HepG2 (cell line): ENCODE results near the gene SP5. TPM values are rescaled to one million over a fixed set of nuclear protein-coding genes. Genes with fewer than 3 reads are reported as not detected.
A peak's percentile ranks its signal among the peaks of the same experiment; 100 is the strongest.

Experiments used
- EED ChIP-seq: sonication (generic); formaldehyde crosslinking; IDR thresholded peaks from 2 replicates; pipeline ENCODE4 v1.5.0; 2020; ENCODE audit warnings: mild to moderate bottlenecking, missing genetic modification reagents
- EP300 ChIP-seq, 3 experiments: sonication (generic) in 1 of 3; formaldehyde crosslinking in 1 of 3; IDR thresholded peaks; 2 replicates each; pipeline versions ENCODE4 v1.5.1 to v1.6.1; 2011 to 2020; ENCODE audit warnings: low read depth in 2 of 3, low read length in 2 of 3, borderline replicate concordance in 1 of 3, improper control_type of control experiment in 1 of 3, mild to moderate bottlenecking in 1 of 3, missing genetic modification reagents in 1 of 3, moderate library complexity in 1 of 3
- ESRRA ChIP-seq: sonication (generic); formaldehyde crosslinking; IDR thresholded peaks from 2 replicates; pipeline ENCODE4 v1.5.1; 2020; ENCODE audit warnings: mild to moderate bottlenecking, low read depth, missing genetic modification reagents
- FOXA1 ChIP-seq, 2 experiments: fragments of 450-650 bp in 1 of 2; sonication (generic) in 1 of 2; formaldehyde crosslinking in 1 of 2; IDR thresholded peaks; 2 replicates each; pipeline versions ENCODE4 v1.4.0 to v1.6.1; 2016 to 2020; ENCODE audit warnings: missing genetic modification reagents in 1 of 2
- FOXP1 ChIP-seq, 2 experiments: fragments of 450-650 bp in 1 of 2; IDR thresholded peaks; 2 replicates each; pipeline ENCODE4 v1.6.1; 2017 to 2018; ENCODE audit warnings: antibody characterized with exemption in 1 of 2
- FUBP1 ChIP-seq: sonication (generic); formaldehyde crosslinking; IDR thresholded peaks from 2 replicates; pipeline ENCODE4 v1.5.1; 2020; ENCODE audit warnings: missing genetic modification reagents, mild to moderate bottlenecking, borderline replicate concordance
- MLX ChIP-seq: IDR thresholded peaks from 2 replicates; pipeline ENCODE4 v1.6.1; 2016
- MZF1 ChIP-seq: sonication (generic); formaldehyde crosslinking; IDR thresholded peaks from 2 replicates; pipeline ENCODE4 v1.8.1; 2023; ENCODE audit warnings: mild to moderate bottlenecking, missing genetic modification reagents, borderline replicate concordance
- NR1H2 ChIP-seq: sonication (generic); formaldehyde crosslinking; IDR thresholded peaks from 2 replicates; pipeline ENCODE4 v1.8.1; 2022; ENCODE audit warnings: low read depth, missing genetic modification reagents, borderline replicate concordance
- PHB2 ChIP-seq: fragments of 450-650 bp; IDR thresholded peaks from 2 replicates; pipeline ENCODE4 v1.6.1; 2018; ENCODE audit not compliant: partially characterized antibody
- PHF21A ChIP-seq: sonication (generic); formaldehyde crosslinking; IDR thresholded peaks from 2 replicates; pipeline ENCODE4 v1.5.0; 2020; ENCODE audit warnings: mild to moderate bottlenecking, missing genetic modification reagents
- PITX1 ChIP-seq: sonication (generic); formaldehyde crosslinking; IDR thresholded peaks from 2 replicates; pipeline ENCODE4 v1.5.1; 2020; ENCODE audit warnings: mild to moderate bottlenecking, missing genetic modification reagents
- SRF ChIP-seq: IDR thresholded peaks from 2 replicates; pipeline ENCODE4 v1.6.1; 2011; ENCODE audit warnings: mild to moderate bottlenecking, low read depth, low read length, moderate library complexity
- STAT5B ChIP-seq: sonication (generic); formaldehyde crosslinking; IDR thresholded peaks from 2 replicates; pipeline ENCODE4 v1.4.0; 2020; ENCODE audit warnings: missing genetic modification reagents
- TCF7L2 ChIP-seq: IDR thresholded peaks from 2 replicates; pipeline ENCODE4 v1.6.1; 2011; ENCODE audit warnings: mild to moderate bottlenecking, low read depth, low read length, moderate library complexity
- TSC22D2 ChIP-seq: sonication (generic); formaldehyde crosslinking; IDR thresholded peaks from 2 replicates; pipeline ENCODE4 v1.5.1; 2020; ENCODE audit warnings: missing genetic modification reagents, mild to moderate bottlenecking, borderline replicate concordance
- ZBTB39 ChIP-seq: sonication (generic); formaldehyde crosslinking; IDR thresholded peaks from 2 replicates; pipeline ENCODE4 v1.5.0; 2020; ENCODE audit warnings: missing genetic modification reagents
- ZBTB43 ChIP-seq: sonication (generic); formaldehyde crosslinking; conservative IDR thresholded peaks from 2 replicates; pipeline ENCODE4 v1.4.0; 2020; ENCODE audit warnings: missing genetic modification reagents
- ZIK1 ChIP-seq: sonication (generic); formaldehyde crosslinking; IDR thresholded peaks from 2 replicates; pipeline ENCODE4 v1.5.0; 2020; ENCODE audit warnings: mild to moderate bottlenecking, low read depth, missing genetic modification reagents, borderline replicate concordance
- ZMAT3 ChIP-seq: sonication (generic); formaldehyde crosslinking; conservative IDR thresholded peaks from 2 replicates; pipeline ENCODE4 v1.7.0; 2021; ENCODE audit warnings: missing genetic modification reagents
- ZNF101 ChIP-seq: sonication (generic); formaldehyde crosslinking; IDR thresholded peaks from 2 replicates; pipeline ENCODE4 v1.4.0; 2020; ENCODE audit warnings: mild to moderate bottlenecking, low read depth, missing genetic modification reagents, borderline replicate concordance
- ZNF605 ChIP-seq: sonication (generic); formaldehyde crosslinking; IDR thresholded peaks from 2 replicates; pipeline ENCODE4 v1.8.0; 2022; ENCODE audit warnings: mild to moderate bottlenecking, missing genetic modification reagents
- ZNF615 ChIP-seq: sonication (generic); formaldehyde crosslinking; IDR thresholded peaks from 2 replicates; pipeline ENCODE4 v1.5.0; 2020; ENCODE audit warnings: mild to moderate bottlenecking, missing genetic modification reagents, borderline replicate concordance
- ZNF652 ChIP-seq: IDR thresholded peaks from 2 replicates; pipeline ENCODE4 v1.6.1; 2016; ENCODE audit warnings: low read depth, borderline replicate concordance
- ZNF777 ChIP-seq: sonication (generic); formaldehyde crosslinking; IDR thresholded peaks from 2 replicates; pipeline ENCODE4 v1.4.0; 2020; ENCODE audit warnings: missing genetic modification reagents
- polyA plus RNA-seq, 8 experiments: library from polyadenylated mRNA; depleted of rRNA in 3 of 8; stranded (reverse) in 7 of 8; unstranded in 1 of 8; fragments of >200 nt; fragmentation: Illumina TruSeq in 4 of 8; extraction: Trizol in 4 of 8; gene quantifications; 2 replicates each; pipeline versions ENCODE4 v1.2.1 to v1.2.3, GENCODE V29; 2011 to 2016; ENCODE audit warnings: low read depth in 4 of 8, missing spikeins in 1 of 8, mixed read lengths in 1 of 8; ENCODE audit not compliant: insufficient read depth in 1 of 8
- total RNA-seq, 5 experiments: library from RNA; depleted of rRNA; stranded (reverse); fragments of >200 nt; fragmentation: Illumina TruSeq; extraction: Trizol; gene quantifications; 2 replicates each; pipeline ENCODE4 v1.2.3, GENCODE V29; 2016; ENCODE audit warnings: low read depth in 1 of 5

The SP5 gene
- total and polyA plus RNA-seq, 2 of the 13 experiments (the other 11 are each of a cell fraction or from before 2014, with no cell fraction given): 50.8 to 119 TPM

GRCh38 chr2:170766693-170767092 is 51.6 kb downstream of the SP5 start (continued):
- no peak for TF ChIP-seq FOXA1 (IDR thresholded peaks at IDR 0.05)
- TF ChIP-seq FOXA1 (CRISPR knock-in tag; IDR thresholded peaks at IDR 0.05): peak; percentile 43; the same call in 1 of the 2 replicates
- TF ChIP-seq EP300 (IDR thresholded peaks at IDR 0.05; ENCODE audit: low read depth in 2 of 2, low read length in 2 of 2): peak in 1 of 2 experiments; percentile 68; a peak in 2 of 4 replicates
- peak; percentile 24; the same call in 1 of the 2 replicates for TF ChIP-seq EP300 (CRISPR knock-in tag; IDR thresholded peaks at IDR 0.05; ENCODE audit: borderline replicate concordance)
- TF ChIP-seq EED (CRISPR knock-in tag): no peak
- peak; percentile 90 for TF ChIP-seq ZNF652
- TF ChIP-seq MZF1 (CRISPR knock-in tag): no peak
- no peak for TF ChIP-seq ZNF101 (CRISPR knock-in tag)
- TF ChIP-seq FOXP1 (IDR thresholded peaks at IDR 0.05): no peak
- no peak for TF ChIP-seq FOXP1 (CRISPR knock-in tag; IDR thresholded peaks at IDR 0.05)
- peak; percentile 56; the same call in 1 of the 2 replicates for TF ChIP-seq TCF7L2
- TF ChIP-seq ZBTB39 (CRISPR knock-in tag): no peak
- TF ChIP-seq ZNF605: no peak
- no peak for TF ChIP-seq NR1H2 (CRISPR knock-in tag)
- TF ChIP-seq ZBTB43 (CRISPR knock-in tag): peak; percentile 48; the same call in 1 of the 2 replicates
- TF ChIP-seq TSC22D2 (CRISPR knock-in tag): no peak
- TF ChIP-seq ZIK1: no peak
- no peak for TF ChIP-seq FUBP1 (CRISPR knock-in tag)
- TF ChIP-seq ZMAT3 (CRISPR knock-in tag): no peak
- TF ChIP-seq PHF21A (CRISPR knock-in tag): no peak
- TF ChIP-seq MLX (CRISPR knock-in tag): no peak
- TF ChIP-seq SRF: no peak
- no peak for TF ChIP-seq ZNF615 (CRISPR knock-in tag)
- TF ChIP-seq STAT5B: no peak
- TF ChIP-seq PHB2: no peak
- no peak for TF ChIP-seq ESRRA (CRISPR knock-in tag)
- TF ChIP-seq ZNF777 (CRISPR knock-in tag): 0 out of 2 replicates have a peak, but pooled peaks have one; percentile 10
- 0 out of 2 replicates have a peak, but pooled peaks have one; percentile 48 for TF ChIP-seq PITX1 (CRISPR knock-in tag)
